Panc1 (cell line): Measurements from ENCODE around the gene ST8SIA5.

ENCODE experiments used
- CTCF ChIP-seq: fragments of 450-650 bp; IDR thresholded peaks from 2 replicates; pipeline ENCODE4 v1.5.1; 2017; ENCODE audit warnings: mild to moderate bottlenecking
- POLR2AphosphoS5 ChIP-seq: IDR thresholded peaks from 2 replicates; pipeline ENCODE4 v1.6.1; 2012; ENCODE audit warnings: mild to moderate bottlenecking, low read depth, low read length, moderate library complexity

- TF ChIP-seq CTCF: no peak
- no peak for TF ChIP-seq POLR2AphosphoS5
These were observed 13.9 kb upstream of the ST8SIA5 start for GRCh38 chr18:46770708-46771107.
